Muscle layer of colon (tissue), 2 donors: ENCODE measurements around the gene VPS54.
"Not testable (repeated sequence)": the region's sequence is repeated elsewhere in the genome, so short reads cannot be mapped to it uniquely, and the experiment has no call there.

ENCODE experiments used
- H3K27ac ChIP-seq: one replicate; pipeline ENCODE4 v1.7.0; 2013; ENCODE audit warnings: low read depth, mild to moderate bottlenecking, low read length, moderate library complexity
- H3K27me3 ChIP-seq, 2 donors: one replicate each; pipeline ENCODE4 v1.7.0; 2013; ENCODE audit warnings: low read length in 2 of 2, mild to moderate bottlenecking in 2 of 2; ENCODE audit not compliant: insufficient read depth in 2 of 2, control insufficient read depth in 1 of 2
- H3K36me3 ChIP-seq: one replicate; pipeline ENCODE4 v1.7.0; 2013; ENCODE audit warnings: mild to moderate bottlenecking, low read length; ENCODE audit not compliant: insufficient read depth
- H3K4me1 ChIP-seq: one replicate; pipeline ENCODE4 v1.7.0; 2013; ENCODE audit warnings: mild to moderate bottlenecking, low read length; ENCODE audit not compliant: insufficient read depth
- H3K4me3 ChIP-seq, 2 donors: one replicate each; pipeline ENCODE4 v1.7.0; 2013; ENCODE audit warnings: low read length in 2 of 2, low read depth in 1 of 2, mild to moderate bottlenecking in 1 of 2, moderate library complexity in 1 of 2
- H3K9ac ChIP-seq: one replicate; pipeline ENCODE4 v1.7.0; 2013; ENCODE audit warnings: low read length
- H3K9me3 ChIP-seq: one replicate; pipeline ENCODE4 v1.7.0; 2013; ENCODE audit warnings: mild to moderate bottlenecking, low read length
- donor health status: abdominal sarcoma.
- donor health status: Adenocarcinoma of cecum.

Gene VPS54

GRCh38 chr2:64001382-64002101 is 17.7 kb downstream of the VPS54 start:
- Histone ChIP-seq H3K27me3 (no peaks in the 10 kb centered on the region), H3K27ac (no peak overlapping the region), H3K9me3 (no peaks in the 10 kb centered on the region), H3K4me1 (peaks cover 4% of the 10 kb centered on the region), H3K4me3 (no peak overlapping the region), H3K36me3 (no peaks in the 10 kb centered on the region), H3K9ac (no peak overlapping the region)

- H3K4me3 ChIP-seq = no peak overlapping the region
- H3K27ac ChIP-seq = no peak overlapping the region
- H3K9ac ChIP-seq = no peak overlapping the region
- no peaks in the 10 kb centered on the region for H3K36me3 ChIP-seq
- H3K4me1 ChIP-seq = peaks cover 4% of the 10 kb centered on the region
- H3K27me3 ChIP-seq = no peaks in the 10 kb centered on the region
- H3K9me3 ChIP-seq = no peaks in the 10 kb centered on the region
Observed at GRCh38 chr2:64000630-64001381, 18.4 kb downstream of the VPS54 start.

- no peak overlapping the region for H3K27ac ChIP-seq
- no peak overlapping the region for H3K4me3 ChIP-seq
Observed at GRCh38 chr2:63999049-63999448, 20.2 kb downstream of the VPS54 start.

DNA sequence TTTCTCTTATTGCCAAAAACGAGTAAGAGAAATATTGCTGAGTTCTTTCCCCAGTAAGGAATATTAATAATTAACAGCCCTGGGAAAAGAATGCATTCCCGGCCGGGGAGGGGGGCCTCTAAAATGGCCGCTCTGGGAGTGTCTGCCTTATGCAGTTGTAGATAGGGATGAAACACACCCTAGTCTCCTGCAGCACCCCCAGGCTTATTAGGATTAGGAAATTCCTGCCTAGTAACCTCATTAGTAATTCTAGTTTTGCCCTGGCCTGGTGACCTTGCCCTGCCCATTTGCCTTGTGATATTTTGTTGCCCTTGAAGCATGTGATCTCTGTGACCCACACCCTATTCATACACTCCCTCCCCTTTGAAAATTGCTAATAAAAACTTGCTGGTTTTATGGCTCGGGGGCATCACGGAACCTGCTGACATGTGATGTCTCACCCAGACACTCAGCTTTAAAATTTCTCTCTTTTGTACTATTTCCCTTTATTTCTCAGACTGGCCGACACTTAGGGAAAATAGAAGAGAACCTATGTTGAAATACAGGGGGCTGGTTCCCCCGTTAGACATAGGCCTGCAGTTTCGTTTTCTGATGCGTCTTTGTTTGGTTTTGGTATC is 22.5 kb downstream of the VPS54 start:
- H3K36me3 ChIP-seq, H3K9ac ChIP-seq, H3K4me1 ChIP-seq, H3K27ac ChIP-seq, H3K27me3 ChIP-seq, H3K9me3 ChIP-seq, H3K4me3 ChIP-seq: not testable (repeated sequence)

More at GRCh38 chr2:63999049-63999448, 20.2 kb downstream of the VPS54 start:
- Histone ChIP-seq H3K4me1 (peaks cover 4% of the 10 kb centered on the region), H3K36me3 (no peaks in the 10 kb centered on the region), H3K9me3 (no peaks in the 10 kb centered on the region), H3K9ac (no peak overlapping the region), H3K27me3 (no peaks in the 10 kb centered on the region)

GRCh38 chr2:63994329-63995070 is 24.7 kb downstream of the VPS54 start:
- H3K36me3 ChIP-seq, H3K9me3 ChIP-seq, H3K9ac ChIP-seq, H3K4me1 ChIP-seq, H3K27me3 ChIP-seq, H3K27ac ChIP-seq, H3K4me3 ChIP-seq: not testable (repeated sequence)

- Histone ChIP-seq H3K27ac (no peak overlapping the region), H3K4me1 (no peaks in the 10 kb centered on the region), H3K36me3 (no peaks in the 10 kb centered on the region), H3K4me3 (no peak overlapping the region), H3K9me3 (no peaks in the 10 kb centered on the region), H3K9ac (no peak overlapping the region), H3K27me3 (no peaks in the 10 kb centered on the region)
Observed at GRCh38 chr2:63993871-63994270, 25.4 kb downstream of the VPS54 start.

- H3K27me3 ChIP-seq, H3K4me1 ChIP-seq, H3K36me3 ChIP-seq, H3K9me3 ChIP-seq, H3K27ac ChIP-seq, H3K9ac ChIP-seq, H3K4me3 ChIP-seq: not testable (repeated sequence)
Observed at GRCh38 chr2:63993130-63993584, 26.1 kb downstream of the VPS54 start.

DNA sequence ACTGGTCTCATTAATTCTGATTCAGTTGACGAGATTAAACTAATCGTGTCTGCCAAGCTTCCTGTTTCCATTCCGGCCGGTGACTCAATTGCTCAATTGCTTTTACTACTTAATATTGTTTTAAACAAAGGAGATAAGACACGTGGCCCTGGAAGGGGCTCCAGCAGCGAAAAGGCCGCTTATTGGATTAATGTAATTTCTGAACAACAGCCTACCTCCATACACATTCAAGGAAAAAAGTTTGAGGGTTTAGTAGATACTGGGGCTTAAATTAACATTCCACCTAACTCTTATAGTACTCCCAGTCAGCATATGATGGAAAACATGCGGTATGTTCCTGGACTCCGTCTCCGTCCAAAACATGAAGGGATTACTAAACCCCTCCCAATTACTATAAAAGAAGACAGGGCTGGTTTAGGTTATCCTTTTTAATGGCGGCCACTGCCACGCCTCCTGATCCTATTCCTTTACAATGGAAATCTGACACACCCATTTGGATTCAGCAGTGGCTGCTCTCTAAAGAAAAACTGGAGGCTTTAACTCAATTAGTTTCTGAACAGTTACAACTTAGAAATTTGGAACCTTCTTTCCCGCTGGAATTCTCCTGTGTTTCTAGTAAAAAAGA is 27.1 kb downstream of the VPS54 start:
- Histone ChIP-seq H3K9ac (no peak overlapping the region), H3K27me3 (no peaks in the 10 kb centered on the region), H3K27ac (no peak overlapping the region), H3K4me3 (no peak overlapping the region), H3K9me3 (no peaks in the 10 kb centered on the region), H3K36me3 (no peaks in the 10 kb centered on the region), H3K4me1 (no peaks in the 10 kb centered on the region)

- H3K36me3 ChIP-seq, H3K4me3 ChIP-seq, H3K9ac ChIP-seq, H3K9me3 ChIP-seq, H3K27me3 ChIP-seq, H3K27ac ChIP-seq, H3K4me1 ChIP-seq: not testable (repeated sequence)
Observed at GRCh38 chr2:63991173-63991999, 27.8 kb downstream of the VPS54 start.

DNA sequence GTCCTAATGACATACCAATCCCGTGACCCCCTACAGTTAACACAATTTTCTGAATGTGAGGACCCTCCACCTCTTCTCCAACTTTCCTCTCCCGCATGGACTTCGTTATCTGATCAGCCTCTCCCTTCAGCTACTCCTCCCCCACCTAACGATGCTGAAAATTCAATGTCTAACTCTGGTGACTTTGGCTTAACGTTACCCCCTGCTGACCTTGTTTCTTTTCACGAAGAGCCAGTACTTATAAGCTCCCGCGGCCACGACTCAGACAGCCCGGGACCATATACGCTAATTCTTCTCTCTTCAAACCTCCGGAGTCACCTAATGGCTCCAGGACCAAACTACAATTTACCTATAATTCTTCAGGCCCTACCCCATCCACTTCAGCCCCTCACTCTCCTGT is 29.2 kb downstream of the VPS54 start:
- no peak overlapping the region for H3K27ac ChIP-seq
- no peaks in the 10 kb centered on the region for H3K36me3 ChIP-seq
- H3K4me1 ChIP-seq = peaks cover 5% of the 10 kb centered on the region
- H3K4me3 ChIP-seq = no peak overlapping the region
- no peak overlapping the region for H3K9ac ChIP-seq
- H3K27me3 ChIP-seq = no peaks in the 10 kb centered on the region
- no peaks in the 10 kb centered on the region for H3K9me3 ChIP-seq
